Lung microvascular endothelial cell (primary cell): ENCODE results near the gene CIZ1. TPM values are rescaled to one million over a fixed set of nuclear protein-coding genes. Genes with fewer than 3 reads are reported as not detected.

ENCODE experiments used
- total RNA-seq: library from RNA; depleted of rRNA; stranded (reverse); fragments of >200 nt; gene quantifications from 2 replicates; pipeline ENCODE4 v1.2.1, GENCODE V29; 2014

CIZ1 gene
- total RNA-seq, 1 donor from 2014 or later: 12.3 TPM

Other genes with a start within 250 kb of the CIZ1 start
- 10.2 and 24.2 TPM in 2 replicates for gene EEIG1, start 210.6 kb downstream of the CIZ1 start, total RNA-seq
- 6.5 and 12.5 TPM in 2 replicates for gene NAIF1, start 124.3 kb downstream of the CIZ1 start, total RNA-seq
- 27.5 and 78.2 TPM in 2 replicates for gene SLC25A25, start 123.3 kb downstream of the CIZ1 start, total RNA-seq
- 62.5 and 67.8 TPM in 2 replicates for gene PTGES2, start 63.8 kb downstream of the CIZ1 start, total RNA-seq
- not detected in 2 replicates for gene LCN2, start 42.1 kb downstream of the CIZ1 start, total RNA-seq
- 31.8 and 48.2 TPM in 2 replicates for gene BBLN, start 31.3 kb downstream of the CIZ1 start, total RNA-seq
- gene DNM1, start 11.8 kb upstream of the CIZ1 start, total RNA-seq: 0.40 and 0.44 TPM in 2 replicates
- 32.9 and 49.6 TPM in 2 replicates for gene GOLGA2, start 84.4 kb upstream of the CIZ1 start, total RNA-seq
- gene SWI5, start 84.7 kb upstream of the CIZ1 start, total RNA-seq: 17.5 and 19.6 TPM in 2 replicates
- gene TRUB2, start 130.9 kb upstream of the CIZ1 start, total RNA-seq: 22.4 and 26.2 TPM in 2 replicates
- 18.7 and 26.0 TPM in 2 replicates for gene COQ4, start 131.3 kb upstream of the CIZ1 start, total RNA-seq
- gene SLC27A4, start 149.0 kb upstream of the CIZ1 start, total RNA-seq: 18.5 and 46.8 TPM in 2 replicates
- gene URM1, start 179.8 kb upstream of the CIZ1 start, total RNA-seq: 36.0 and 46.4 TPM in 2 replicates
- 16.1 and 19.0 TPM in 2 replicates for gene CERCAM, start 229.3 kb upstream of the CIZ1 start, total RNA-seq